SK-N-SH (cell line): ENCODE data around the gene TMEM255B. TPM values are rescaled to one million over a fixed set of nuclear protein-coding genes. Genes with fewer than 3 reads are reported as not detected.

Experiments used
- CTCF ChIA-PET: fragments of 300-600, 350-600 bp; formaldehyde crosslinking; extraction: SDS; loops from one replicate; lab custom pipeline; 2021; lab: Yijun Ruan, JAX
- POLR2A ChIA-PET: fragments of 350-600 bp; sonication (Branson Sonifier 250); formaldehyde crosslinking; extraction: SDS; loops from one replicate; lab custom pipeline; 2020; ENCODE audit warnings: antibody characterized with exemption, inconsistent platforms; lab: Yijun Ruan, JAX
- DNase-seq: peaks from one replicate; pipeline ENCODE4 v3.0.0; 2012
- H2AFZ ChIP-seq: fragments of 200-600 bp; sonication (generic); 2 replicates; pipeline ENCODE4 v1.8.1; 2016; ENCODE audit warnings: antibody characterized with exemption, mild to moderate bottlenecking, low read depth
- H3F3A ChIP-seq: fragments of 200-600 bp; sonication (generic); replicated peaks from 2 replicates; pipeline ENCODE3; 2016; ENCODE audit warnings: antibody characterized with exemption, mild to moderate bottlenecking; ENCODE audit not compliant: insufficient read depth
- H3K27ac ChIP-seq, 2 experiments: fragments of 200-500 bp in 1 of 2; fragments of 200-600 bp in 1 of 2; sonication (Bioruptor generic) in 1 of 2; sonication (generic), shearing (Covaris generic) in 1 of 2; 2 replicates each; pipeline versions ENCODE4 v1.5.1 to v1.6.1; 2014 to 2016; ENCODE audit warnings: low read depth in 2 of 2, inconsistent platforms in 1 of 2, low read length in 1 of 2, mild to moderate bottlenecking in 1 of 2, mixed read lengths in 1 of 2
- H3K27me3 ChIP-seq: fragments of 200-600 bp; sonication (generic), shearing (Covaris generic); 2 replicates; pipeline ENCODE4 v1.6.1; 2016; ENCODE audit warnings: mixed run types; ENCODE audit not compliant: insufficient read depth
- H3K36me3 ChIP-seq, 2 experiments: fragments of 200-500 bp in 1 of 2; fragments of 200-600 bp in 1 of 2; sonication (Bioruptor generic) in 1 of 2; sonication (generic) in 1 of 2; replicated peaks in 1 of 2; 2 replicates each; pipeline versions ENCODE3 to v1.5.1; 2014 to 2016; ENCODE audit warnings: low read length in 1 of 2, mild to moderate bottlenecking in 1 of 2; ENCODE audit not compliant: insufficient read depth in 2 of 2, control insufficient read depth in 1 of 2
- H3K4me1 ChIP-seq, 2 experiments: fragments of 200-500 bp in 1 of 2; fragments of 200-600 bp in 1 of 2; sonication (Bioruptor generic) in 1 of 2; sonication (generic), shearing (Covaris generic) in 1 of 2; 2 replicates each; pipeline versions ENCODE4 v1.5.1 to v1.6.1; 2014 to 2016; ENCODE audit warnings: low read depth in 1 of 2, low read length in 1 of 2, mixed run types in 1 of 2; ENCODE audit not compliant: insufficient read depth in 2 of 2, control insufficient read depth in 1 of 2
- H3K4me2 ChIP-seq: fragments of 200-600 bp; sonication (generic), shearing (Covaris generic); 2 replicates; pipeline ENCODE4 v1.6.1; 2017; ENCODE audit warnings: mixed run types
- H3K4me3 ChIP-seq, 2 experiments: fragments of 200-500 bp in 1 of 2; fragments of 200-600 bp in 1 of 2; sonication (Bioruptor generic) in 1 of 2; sonication (generic), shearing (Covaris generic) in 1 of 2; 2 replicates each; pipeline versions ENCODE4 v1.5.1 to v1.8.1; 2014 to 2016; ENCODE audit warnings: low read depth in 2 of 2, inconsistent platforms in 1 of 2, low read length in 1 of 2, mild to moderate bottlenecking in 1 of 2, mixed read lengths in 1 of 2, moderate library complexity in 1 of 2
- H3K79me2 ChIP-seq: fragments of 200-600 bp; sonication (generic); 2 replicates; pipeline ENCODE4 v1.8.1; 2017; ENCODE audit warnings: mild to moderate bottlenecking; ENCODE audit not compliant: insufficient read depth
- H3K9ac ChIP-seq: fragments of 200-600 bp; sonication (generic); 2 replicates; pipeline ENCODE4 v1.6.1; 2017; ENCODE audit warnings: mixed run types
- H3K9me2 ChIP-seq: fragments of 200-600 bp; sonication (generic); 2 replicates; pipeline ENCODE4 v1.6.1; 2017; ENCODE audit warnings: mixed run types
- H3K9me3 ChIP-seq: fragments of 200-600 bp; sonication (generic); 2 replicates; pipeline ENCODE4 v1.6.1; 2017; ENCODE audit warnings: mixed run types, mild to moderate bottlenecking, moderate library complexity
- H4K20me1 ChIP-seq: fragments of 200-600 bp; sonication (generic); 2 replicates; pipeline ENCODE4 v1.6.1; 2017; ENCODE audit warnings: mild to moderate bottlenecking, mixed run types; ENCODE audit not compliant: insufficient read depth
- CHD2 ChIP-seq: fragments of 150-350 bp; IDR thresholded peaks from 2 replicates; pipeline ENCODE4 v1.6.1; 2018; ENCODE audit warnings: low read length; ENCODE audit not compliant: partially characterized antibody
- FOXJ3 ChIP-seq: sonication (generic); formaldehyde crosslinking; IDR thresholded peaks from 2 replicates; pipeline ENCODE4 v1.5.1; 2020; ENCODE audit warnings: mild to moderate bottlenecking, missing genetic modification reagents
- FOXM1 ChIP-seq: IDR thresholded peaks from 2 replicates; pipeline ENCODE4 v1.4.0; 2012; ENCODE audit warnings: low read depth, mild to moderate bottlenecking
- GATA2 ChIP-seq: sonication (generic); formaldehyde crosslinking; IDR thresholded peaks from 2 replicates; pipeline ENCODE4 v1.5.0; 2020; ENCODE audit warnings: mild to moderate bottlenecking, missing genetic modification reagents
- NFIC ChIP-seq: IDR thresholded peaks from 2 replicates; pipeline ENCODE4 v1.4.0; 2012; ENCODE audit warnings: borderline replicate concordance
- PBX3 ChIP-seq: IDR thresholded peaks from 2 replicates; pipeline ENCODE4; 2012
- SMC3 ChIP-seq: IDR thresholded peaks from 2 replicates; pipeline ENCODE4 v1.6.1; 2012; ENCODE audit warnings: low read depth, low read length, improper control_type of control experiment
- TEAD4 ChIP-seq: IDR thresholded peaks from 2 replicates; pipeline ENCODE4 v1.4.0; 2012; ENCODE audit warnings: mild to moderate bottlenecking, borderline replicate concordance; ENCODE audit not compliant: insufficient read depth
- USF2 ChIP-seq: fragments of 150-350 bp; IDR thresholded peaks from 2 replicates; pipeline ENCODE4 v1.6.1; 2017; ENCODE audit warnings: antibody characterized with exemption, low read length, low read depth, borderline replicate concordance
- ZBTB33 ChIP-seq: IDR thresholded peaks from 2 replicates; pipeline ENCODE4 v1.4.0; 2012; ENCODE audit warnings: low read depth, borderline replicate concordance
- WGBS: methylation state at CpG from one replicate; pipeline ENCODE4 v1.1.6; 2017; ENCODE audit warnings: low lambda C conversion rate; 5-methylcytosine and 5-hydroxymethylcytosine counted together
- polyA plus RNA-seq, 3 experiments: library from polyadenylated mRNA; depleted of rRNA; stranded (reverse); fragments of >200 nt; gene quantifications; 2 replicates each; pipeline ENCODE4 v1.2.3, GENCODE V29; 2012

The TMEM255B gene
- polyA plus RNA-seq, 1 of the 3 experiments (the other 2 are of a cell fraction): 14.8 TPM

- Histone ChIP-seq H4K20me1 (no peaks in the 10 kb centered on the region; the same call in 1 of the 2 replicates), H3K4me3 (no peak overlapping the region), H3K36me3 (peaks cover 19 to 36% of the 10 kb centered on the region in 2 experiments), H3K9ac (peak overlapping the region; percentile 88; the same call in 1 of the 2 replicates), H3K4me1 (peaks cover 31 to 48% of the 10 kb centered on the region in 2 experiments; a peak in 3 of 4 replicates), H3K9me2 (no peaks in the 10 kb centered on the region), H3K79me2 (peaks cover 71% of the 10 kb centered on the region), H3F3A (peaks cover 39% of the 10 kb centered on the region), H2AFZ (no peak overlapping the region), H3K27me3 (no peaks in the 10 kb centered on the region), H3K9me3 (no peaks in the 10 kb centered on the region)
- POLR2A ChIA-PET: interaction anchor here (1.7 kb wide), 1 partner anchor 13 kb away, joined by 7 read pairs; no protein-coding TSS in a partner anchor
- CTCF ChIA-PET: interaction anchor here (0.6 to 1.3 kb wide), 2 partner anchors 28 to 270 kb away, joined by 3 to 6 read pairs; no protein-coding TSS in a partner anchor
- DNase-seq: no peak
- 95% methylated on average over 2 of the region's 35 CpGs for WGBS
- no peak for TF ChIP-seq NFIC
- TF ChIP-seq FOXM1: no peak
- no peak for TF ChIP-seq TEAD4
- no peak for TF ChIP-seq USF2
- 0 out of 2 replicates have a peak, but pooled peaks have one; percentile 2 for TF ChIP-seq PBX3
- no peak for TF ChIP-seq CHD2
- no peak for TF ChIP-seq SMC3
- TF ChIP-seq ZBTB33: no peak
- TF ChIP-seq, all 33 proteins: peak for 1
- Histone ChIP-seq H3K4me2 (peak overlapping the region; percentile 86), H3K27ac (peak overlapping the region; percentile 42 to 99)
These were observed 81.7 kb downstream of the TMEM255B start for GRCh38 chr13:113840541-113841352.

GRCh38 chr13:113841353-113841650 is 82.3 kb downstream of the TMEM255B start:
- Histone ChIP-seq H3K4me2 (no peak overlapping the region), H3K9me2 (no peaks in the 10 kb centered on the region), H3K9me3 (no peaks in the 10 kb centered on the region), H2AFZ (no peak overlapping the region), H3K36me3 (peaks cover 25 to 42% of the 10 kb centered on the region in 2 experiments), H3K4me3 (no peak overlapping the region), H3F3A (peaks cover 42% of the 10 kb centered on the region), H3K79me2 (peaks cover 77% of the 10 kb centered on the region), H3K27me3 (no peaks in the 10 kb centered on the region), H4K20me1 (no peaks in the 10 kb centered on the region; the same call in 1 of the 2 replicates), H3K27ac (peak overlapping the region in 1 of 2 experiments; percentile 4; a peak in 1 of 4 replicates), H3K9ac (no peak overlapping the region), H3K4me1 (peaks cover 30 to 45% of the 10 kb centered on the region in 2 experiments; a peak in 3 of 4 replicates)
- TF ChIP-seq NFIC: no peak
- no peak for TF ChIP-seq GATA2
- TF ChIP-seq FOXJ3: no peak
- CTCF ChIA-PET: interaction anchor here (0.6 kb wide), 1 partner anchor 270 kb away, joined by 3 read pairs; no protein-coding TSS in a partner anchor
- DNase-seq: no peak
- POLR2A ChIA-PET: no interaction called here
- WGBS: 96% methylated on average over 15 of the region's 15 CpGs
